ENCODE measurements around the gene MRPL17.

- TF ChIP-seq, protein P1, sequence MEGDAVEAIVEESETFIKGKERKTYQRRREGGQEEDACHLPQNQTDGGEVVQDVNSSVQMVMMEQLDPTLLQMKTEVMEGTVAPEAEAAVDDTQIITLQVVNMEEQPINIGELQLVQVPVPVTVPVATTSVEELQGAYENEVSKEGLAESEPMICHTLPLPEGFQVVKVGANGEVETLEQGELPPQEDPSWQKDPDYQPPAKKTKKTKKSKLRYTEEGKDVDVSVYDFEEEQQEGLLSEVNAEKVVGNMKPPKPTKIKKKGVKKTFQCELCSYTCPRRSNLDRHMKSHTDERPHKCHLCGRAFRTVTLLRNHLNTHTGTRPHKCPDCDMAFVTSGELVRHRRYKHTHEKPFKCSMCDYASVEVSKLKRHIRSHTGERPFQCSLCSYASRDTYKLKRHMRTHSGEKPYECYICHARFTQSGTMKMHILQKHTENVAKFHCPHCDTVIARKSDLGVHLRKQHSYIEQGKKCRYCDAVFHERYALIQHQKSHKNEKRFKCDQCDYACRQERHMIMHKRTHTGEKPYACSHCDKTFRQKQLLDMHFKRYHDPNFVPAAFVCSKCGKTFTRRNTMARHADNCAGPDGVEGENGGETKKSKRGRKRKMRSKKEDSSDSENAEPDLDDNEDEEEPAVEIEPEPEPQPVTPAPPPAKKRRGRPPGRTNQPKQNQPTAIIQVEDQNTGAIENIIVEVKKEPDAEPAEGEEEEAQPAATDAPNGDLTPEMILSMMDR (conservative IDR thresholded peaks at IDR 0.05) = peak; percentile 94
- TF ChIP-seq ZFX (IDR thresholded peaks at IDR 0.05) = no peak
These were observed 22.9 kb upstream of the MRPL17 start for GRCh38 chr11:6705905-6706535.

Data from C4-2B (cell line).